HEK293T (cell line): ENCODE results near the gene LMTK2.

Experiments
- CTCF ChIA-PET: fragments of 350-600 bp; formaldehyde crosslinking; extraction: SDS; loops from one replicate; lab custom pipeline; 2021; ENCODE audit warnings: antibody characterized with exemption, inconsistent platforms; lab: Yijun Ruan, JAX
- POLR2A ChIA-PET: fragments of 350-600 bp; formaldehyde crosslinking; extraction: SDS; loops from one replicate; lab custom pipeline; 2020; ENCODE audit warnings: antibody characterized with exemption, inconsistent platforms; lab: Yijun Ruan, JAX
- DNase-seq: peaks from one replicate; pipeline ENCODE4 v3.0.0; 2012; ENCODE audit warnings: mixed read lengths; ENCODE audit errors: extremely low spot score
- ARNT ChIP-seq: fragments of 450-650 bp; IDR thresholded peaks from 2 replicates; pipeline ENCODE4 v1.6.1; 2017; ENCODE audit warnings: mild to moderate bottlenecking
- BHLHE40 ChIP-seq: fragments of 450-650 bp; IDR thresholded peaks from 2 replicates; pipeline ENCODE4 v1.6.1; 2016; ENCODE audit warnings: mild to moderate bottlenecking, moderate library complexity, borderline replicate concordance
- CTBP1 ChIP-seq: fragments of 450-650 bp; IDR thresholded peaks from 2 replicates; pipeline ENCODE4 v1.6.1; 2016; ENCODE audit warnings: borderline replicate concordance
- ELF4 ChIP-seq: fragments of 450-650 bp; IDR thresholded peaks from 2 replicates; pipeline ENCODE4 v1.6.1; 2017; ENCODE audit warnings: antibody characterized with exemption
- FOXA1 ChIP-seq: fragments of 450-650 bp; IDR thresholded peaks from 2 replicates; pipeline ENCODE4 v1.6.1; 2016; ENCODE audit warnings: mild to moderate bottlenecking
- FOXK2 ChIP-seq: fragments of 450-650 bp; IDR thresholded peaks from 2 replicates; pipeline ENCODE4 v1.6.1; 2016; ENCODE audit warnings: mild to moderate bottlenecking
- FOXM1 ChIP-seq: fragments of 450-650 bp; IDR thresholded peaks from 2 replicates; pipeline ENCODE4 v1.6.1; 2017; ENCODE audit warnings: mild to moderate bottlenecking, borderline replicate concordance
- HDGF ChIP-seq: fragments of 450-650 bp; IDR thresholded peaks from 2 replicates; pipeline ENCODE4 v1.6.1; 2017; ENCODE audit warnings: antibody characterized with exemption, borderline replicate concordance
- L3MBTL2 ChIP-seq: fragments of 450-650 bp; conservative IDR thresholded peaks from 2 replicates; pipeline ENCODE4 v1.6.1; 2016; ENCODE audit warnings: mild to moderate bottlenecking
- LEF1 ChIP-seq: fragments of 450-650 bp; IDR thresholded peaks from 2 replicates; pipeline ENCODE4 v1.6.1; 2017; ENCODE audit warnings: mild to moderate bottlenecking, borderline replicate concordance
- NFRKB ChIP-seq: fragments of 450-650 bp; IDR thresholded peaks from 2 replicates; pipeline ENCODE4 v1.6.1; 2016; ENCODE audit warnings: mild to moderate bottlenecking, moderate library complexity
- PKNOX1 ChIP-seq: fragments of 450-650 bp; IDR thresholded peaks from 2 replicates; pipeline ENCODE4 v1.6.1; 2016
- SP1 ChIP-seq: fragments of 450-650 bp; IDR thresholded peaks from 2 replicates; pipeline ENCODE4 v1.6.1; 2017
- SUZ12 ChIP-seq: fragments of 450-650 bp; IDR thresholded peaks from 2 replicates; pipeline ENCODE4 v1.6.1; 2016; ENCODE audit warnings: mild to moderate bottlenecking
- TARDBP ChIP-seq: fragments of 450-650 bp; IDR thresholded peaks from 2 replicates; pipeline ENCODE4 v1.6.1; 2016
- ZNF384 ChIP-seq: fragments of 450-650 bp; IDR thresholded peaks from 2 replicates; pipeline ENCODE4 v1.6.1; 2016

Gene LMTK2

GRCh38 chr7:98231493-98232262 lies 125.0 kb downstream of the LMTK2 start:
- DNase-seq: no peak
- CTCF ChIA-PET: no interaction called here
- no peak for TF ChIP-seq PKNOX1
- TF ChIP-seq NFRKB: no peak
- TF ChIP-seq FOXK2: no peak
- no peak for TF ChIP-seq SUZ12
- no peak for TF ChIP-seq BHLHE40
- no peak for TF ChIP-seq HDGF
- no peak for TF ChIP-seq FOXM1
- TF ChIP-seq ARNT: no peak
- TF ChIP-seq L3MBTL2: no peak
- POLR2A ChIA-PET: no interaction called here

- CTCF ChIA-PET: no interaction called here
- TF ChIP-seq ELF4 (no peak), SUZ12 (no peak), CTBP1 (no peak), FOXA1 (no peak), FOXK2 (no peak), HDGF (no peak), FOXM1 (no peak), PKNOX1 (no peak), TARDBP (no peak)
- POLR2A ChIA-PET: no interaction called here
- DNase-seq: no peak
These were observed 125.6 kb downstream of the LMTK2 start for GRCh38 chr7:98232263-98232585.

GRCh38 chr7:98232799-98233198 lies 126.1 kb downstream of the LMTK2 start:
- DNase-seq: no peak
- ChIA-PET CTCF (no interaction called here), POLR2A (no interaction called here)
- TF ChIP-seq ZNF384 (no peak), L3MBTL2 (no peak), PKNOX1 (no peak), FOXM1 (no peak), SUZ12 (no peak)

- POLR2A ChIA-PET: no interaction called here
- no peak for TF ChIP-seq SP1
- no peak for TF ChIP-seq NFRKB
- no peak for TF ChIP-seq ZNF384
- TF ChIP-seq ARNT: no peak
- TF ChIP-seq FOXM1: no peak
- no peak for TF ChIP-seq ELF4
- TF ChIP-seq TARDBP: no peak
- CTCF ChIA-PET: interaction anchor here (0.6 kb wide), 1 partner anchor 146 kb away, joined by 4 read pairs; no protein-coding TSS in a partner anchor
- no peak for DNase-seq
These were observed 126.8 kb downstream of the LMTK2 start for GRCh38 chr7:98233219-98234070.

- no peak for TF ChIP-seq CTBP1
- no peak for TF ChIP-seq BHLHE40
- no peak for TF ChIP-seq ZNF384
- no peak for TF ChIP-seq FOXM1
- TF ChIP-seq FOXK2: no peak
- no peak for TF ChIP-seq PKNOX1
- no peak for TF ChIP-seq SP1
- TF ChIP-seq NFRKB: no peak
- TF ChIP-seq LEF1: no peak
- no peak for TF ChIP-seq L3MBTL2
- no peak for DNase-seq
- ChIA-PET POLR2A (no interaction called here), CTCF (interaction anchor here (0.6 kb wide), 1 partner anchor 147 kb away, joined by 4 read pairs; no protein-coding TSS in a partner anchor)
These were observed 127.9 kb downstream of the LMTK2 start for GRCh38 chr7:98234429-98235147.
